Measurements from ENCODE around the gene CACNG6.

CACNG6 gene

DNA sequence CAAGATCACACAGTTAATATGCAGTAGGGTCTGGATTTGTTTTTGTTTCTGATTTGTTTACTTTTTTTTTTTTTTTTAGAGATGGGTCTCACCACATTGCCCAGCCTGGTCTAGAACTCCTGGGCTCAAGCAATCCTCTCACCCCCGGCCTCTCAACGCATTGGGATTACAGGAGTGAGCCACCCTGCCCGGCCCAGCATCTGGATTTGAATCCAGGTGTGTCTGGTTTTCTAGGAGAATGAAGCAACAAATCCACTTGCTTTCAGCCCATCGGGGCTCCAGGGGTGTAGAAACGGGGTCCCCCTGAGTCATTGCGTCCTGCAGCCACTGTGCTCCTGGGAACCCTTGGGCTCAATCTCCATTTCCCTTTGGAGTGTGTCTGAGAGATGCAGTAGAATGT lies 22.1 kb upstream of the CACNG6 start:
- no peak for DNase-seq

DNA sequence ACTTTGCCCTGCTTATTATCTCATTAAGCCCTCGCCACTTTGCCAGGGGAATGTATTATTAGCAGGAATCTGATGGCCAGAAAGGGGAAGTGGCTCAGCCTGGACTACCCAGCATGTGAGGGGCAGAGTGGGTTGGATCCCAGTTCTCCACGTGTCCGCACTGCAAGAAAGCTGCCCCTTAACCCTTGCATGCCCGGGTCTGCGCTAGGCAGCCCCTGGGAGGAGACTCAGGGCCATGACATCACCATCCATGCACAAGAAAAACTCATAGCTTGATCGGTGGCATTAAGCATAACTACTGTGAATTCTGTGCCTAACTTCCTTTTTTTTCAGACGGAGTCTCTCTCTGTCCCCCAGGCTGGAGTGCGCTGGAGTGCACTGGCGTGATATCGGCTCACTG lies 19.8 kb upstream of the CACNG6 start:
- no peak for DNase-seq

GRCh38 chr19:53977429-53977990 lies 13.9 kb upstream of the CACNG6 start:
- DNase-seq: peak; percentile 79

DNA sequence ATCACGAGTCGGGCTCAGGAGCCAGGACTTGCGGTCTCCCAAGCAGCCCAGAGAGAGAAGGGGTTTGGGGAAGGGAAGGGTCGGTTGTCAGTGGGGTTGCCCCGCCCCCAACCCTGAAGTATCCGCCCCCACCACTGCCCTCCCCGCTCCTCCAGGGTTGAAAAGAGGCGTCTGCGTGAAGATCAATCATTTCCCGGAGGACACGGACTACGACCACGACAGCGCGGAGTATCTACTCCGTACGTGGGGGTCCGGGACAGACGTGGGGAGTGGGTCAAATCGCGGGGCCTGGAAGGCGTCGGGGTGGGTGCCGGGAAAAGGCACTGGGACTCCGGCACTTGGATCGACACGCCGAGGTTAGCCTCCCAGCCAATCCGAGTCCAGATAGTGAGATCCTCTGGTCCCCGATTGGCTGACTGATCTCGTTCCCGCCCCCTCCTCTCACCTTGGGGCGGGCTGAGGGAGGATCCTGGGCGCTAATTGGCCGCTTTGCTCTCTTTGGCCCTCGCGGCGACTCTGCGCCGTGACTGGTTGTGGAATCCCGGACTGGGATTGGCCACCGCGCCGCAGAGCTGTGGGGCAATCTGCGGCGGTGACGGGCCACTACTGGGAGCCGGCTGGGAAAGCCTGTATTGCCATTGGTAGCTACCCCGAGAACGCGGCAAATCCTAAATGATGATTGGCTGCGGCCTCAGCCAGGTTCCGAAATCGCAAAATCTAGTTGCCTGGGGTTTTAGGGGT lies 13.3 kb upstream of the CACNG6 start:
- peak; percentile 58 for DNase-seq

DNA sequence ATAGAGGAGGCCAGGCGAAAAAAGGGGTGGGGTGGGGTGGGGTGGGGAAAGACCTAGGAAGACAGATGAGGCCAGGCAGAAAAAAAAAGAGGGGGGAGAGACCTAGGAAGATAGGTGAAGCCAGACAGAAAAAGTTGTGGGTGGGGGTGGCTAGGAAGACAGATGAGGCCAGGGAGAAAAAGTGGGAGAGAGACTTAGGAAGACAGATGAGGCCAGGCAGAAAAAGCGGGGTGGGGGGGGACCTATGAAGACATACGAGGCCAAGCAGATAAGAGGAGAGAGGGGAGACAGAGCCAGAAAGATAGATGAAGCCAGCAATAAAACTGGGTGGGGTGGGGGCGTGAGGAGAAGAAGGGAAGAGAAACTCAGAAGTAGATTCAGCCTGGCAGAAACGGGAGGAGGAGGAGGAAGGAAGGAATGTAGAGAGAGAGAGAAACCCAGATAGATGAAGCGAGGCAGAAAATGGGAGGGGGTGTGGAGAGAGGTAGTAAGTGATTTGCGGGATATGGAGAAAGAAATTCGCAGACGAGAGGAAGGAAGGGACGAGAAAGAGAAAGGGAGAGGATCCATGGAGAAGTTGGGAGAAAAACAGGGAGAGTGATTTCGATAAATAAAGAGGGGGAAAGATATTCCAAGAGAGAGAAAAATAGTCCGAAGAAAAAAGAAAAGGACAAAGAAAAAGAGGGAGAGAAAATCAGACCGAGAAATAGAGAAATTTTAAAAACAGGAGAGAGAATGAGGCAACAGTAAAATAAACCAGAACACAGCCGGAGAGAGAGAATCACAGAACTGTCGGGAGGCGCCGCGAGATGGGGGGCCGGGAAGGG lies 12.2 kb upstream of the CACNG6 start:
- no peak for DNase-seq

- DNase-seq: no peak
These were observed 10.7 kb upstream of the CACNG6 start for GRCh38 chr19:53980539-53981375.

DNA sequence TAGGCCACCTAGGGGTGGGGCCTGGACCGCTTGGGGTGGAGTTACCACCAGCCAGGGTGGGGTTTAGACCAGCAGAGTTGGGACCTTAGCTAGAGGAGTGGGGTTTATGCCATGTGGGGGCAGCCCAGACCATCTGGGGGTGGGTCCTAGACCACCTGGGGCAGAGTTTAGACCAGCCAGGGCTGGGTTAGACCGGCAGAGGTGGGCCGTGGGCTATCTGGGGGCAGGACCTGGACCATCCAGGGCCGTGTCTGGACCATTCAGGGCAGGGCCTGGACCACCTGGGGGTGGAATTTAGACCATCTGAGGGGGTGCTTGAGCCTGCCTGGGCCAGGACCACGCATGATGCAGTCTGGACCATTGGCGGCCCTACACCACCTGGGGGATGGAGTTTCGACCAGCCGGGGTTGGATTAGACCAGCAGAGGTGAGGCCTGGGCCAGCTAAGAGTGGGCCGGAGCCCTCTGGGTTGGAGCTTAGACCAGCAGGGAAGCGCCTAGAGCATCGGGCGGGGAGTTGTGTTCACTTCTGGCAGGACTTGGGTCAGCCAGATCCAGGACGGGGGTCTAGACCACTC lies 10.0 kb upstream of the CACNG6 start:
- DNase-seq: no peak

DNA sequence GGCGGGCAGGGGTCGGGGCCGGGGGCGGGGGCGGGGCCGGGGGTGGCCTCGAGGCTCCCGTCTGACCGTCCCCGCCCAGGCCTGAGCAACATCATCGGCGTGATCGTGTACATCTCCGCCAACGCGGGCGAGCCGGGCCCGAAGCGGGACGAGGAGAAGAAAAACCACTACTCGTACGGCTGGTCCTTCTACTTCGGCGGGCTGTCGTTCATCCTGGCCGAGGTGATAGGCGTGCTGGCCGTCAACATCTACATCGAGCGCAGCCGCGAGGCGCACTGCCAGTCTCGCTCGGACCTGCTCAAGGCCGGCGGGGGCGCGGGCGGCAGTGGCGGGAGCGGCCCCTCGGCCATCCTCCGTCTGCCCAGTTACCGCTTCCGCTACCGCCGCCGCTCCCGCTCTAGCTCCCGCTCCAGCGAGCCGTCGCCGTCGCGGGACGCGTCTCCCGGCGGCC lies 9.4 kb upstream of the CACNG6 start:
- no peak for DNase-seq

GRCh38 chr19:53982611-53983010 lies 8.8 kb upstream of the CACNG6 start:
- DNase-seq: peak; percentile 63

GRCh38 chr19:53983457-53984289 lies 7.8 kb upstream of the CACNG6 start:
- no peak for DNase-seq

GRCh38 chr19:53985863-53986262 lies 5.6 kb upstream of the CACNG6 start:
- DNase-seq: no peak

DNA sequence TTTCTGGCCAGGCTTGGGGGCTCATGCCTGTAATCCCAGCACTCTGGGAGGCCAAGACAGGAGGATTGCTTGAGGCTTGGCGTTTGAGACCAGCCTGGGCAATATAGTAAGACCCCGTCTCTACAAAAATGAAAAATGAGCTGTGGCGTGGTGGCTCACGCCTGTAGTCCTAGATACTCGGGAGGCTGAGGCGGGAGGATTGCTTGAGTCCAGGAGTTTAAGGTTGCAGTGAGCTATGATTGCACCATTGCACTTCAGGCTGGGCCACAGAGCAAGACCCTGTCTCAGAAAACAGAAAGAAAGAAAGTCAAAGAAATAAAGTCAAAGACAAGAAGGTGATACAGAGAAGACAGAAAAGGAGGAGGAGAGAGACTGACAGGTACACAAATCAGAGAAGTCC lies 2.5 kb upstream of the CACNG6 start:
- DNase-seq: no peak

DNA sequence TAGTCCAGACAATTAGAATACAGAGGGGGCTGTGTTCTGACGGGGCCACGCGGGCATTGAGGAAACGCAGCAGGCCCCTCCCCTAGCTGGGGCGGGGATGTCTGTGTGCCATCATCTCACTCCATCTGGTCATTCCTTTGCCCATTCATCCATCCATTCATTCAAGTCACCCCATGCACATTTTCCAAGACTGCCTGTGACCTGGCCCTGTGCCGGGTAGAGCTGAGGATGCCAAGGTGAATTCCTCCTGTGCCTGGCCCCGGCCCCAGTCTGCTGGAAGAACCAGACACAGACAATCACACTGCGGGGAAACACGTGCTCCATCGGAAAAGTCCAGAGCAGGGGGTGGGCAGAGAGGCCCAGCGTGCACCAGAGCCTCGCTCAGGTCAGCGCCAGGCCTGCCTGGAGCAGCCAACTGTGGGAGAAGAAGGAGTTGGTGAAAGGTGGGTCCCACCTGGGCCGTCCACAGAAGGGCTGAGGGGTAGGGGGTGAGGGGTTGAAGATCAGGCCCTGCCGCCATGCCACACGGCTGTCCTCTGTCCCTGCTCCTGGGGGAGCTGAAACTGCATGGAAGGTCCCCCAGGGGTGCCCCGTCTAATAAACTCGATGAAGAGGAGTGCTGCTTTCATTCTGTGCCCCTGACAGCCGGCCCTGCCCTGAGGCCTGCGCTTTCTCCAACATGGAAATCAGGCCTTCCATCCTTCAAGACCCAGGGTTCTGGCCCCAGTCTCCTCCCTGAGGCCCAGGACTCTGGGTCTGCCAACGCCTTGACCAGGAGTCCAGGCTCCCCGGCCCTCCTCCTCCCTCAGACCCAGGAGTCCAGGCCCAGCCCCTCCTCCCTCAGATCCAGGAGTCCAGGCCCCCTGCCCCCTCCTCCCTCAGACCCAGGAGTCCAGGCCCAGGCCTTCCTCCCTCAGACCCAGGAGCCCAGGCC lies 1.6 kb upstream of the CACNG6 start:
- DNase-seq: no peak

- no peak for DNase-seq
These were observed 774 bp downstream of the CACNG6 start for GRCh38 chr19:53992211-53992610.

- no peak for DNase-seq
These were observed 1.4 kb downstream of the CACNG6 start for GRCh38 chr19:53992815-53993214.

DNA sequence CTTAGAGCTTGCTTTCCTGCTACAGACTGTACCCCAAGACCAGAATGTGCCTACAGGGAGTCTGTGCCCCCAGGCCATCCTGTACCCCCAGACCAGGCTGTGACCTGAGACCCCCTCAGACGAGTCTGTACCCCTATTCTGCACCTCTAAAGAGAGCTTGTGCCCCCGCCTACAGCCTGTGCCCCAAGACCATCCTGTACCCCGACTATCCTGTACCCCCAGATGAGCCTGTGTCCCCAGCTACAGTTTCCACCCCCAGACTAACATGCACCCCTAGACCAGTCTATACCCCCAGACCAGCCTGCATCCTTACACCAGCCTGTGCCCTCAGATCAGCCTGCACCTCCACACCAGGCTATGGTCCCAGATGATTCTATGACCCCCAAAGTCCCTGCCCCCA lies 2.0 kb downstream of the CACNG6 start:
- no peak for DNase-seq

DNA sequence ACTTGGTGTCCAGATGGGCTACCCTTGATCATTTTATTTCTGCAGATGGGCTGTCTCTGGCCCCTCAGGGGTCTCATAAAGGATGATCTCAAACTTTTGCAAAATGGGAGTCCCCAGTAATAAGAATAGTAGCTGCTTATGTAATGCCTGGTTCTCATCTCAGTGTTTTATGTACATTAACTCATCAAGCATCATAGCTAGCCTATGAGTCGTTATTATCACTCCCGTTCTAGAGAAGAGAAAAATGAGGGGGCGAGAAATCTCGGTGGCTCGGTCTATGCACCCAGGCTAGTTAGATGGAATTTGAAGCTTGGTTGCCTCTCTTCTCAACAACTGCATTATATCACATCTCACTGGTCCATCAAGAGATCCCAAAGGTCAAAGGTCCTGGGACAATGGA lies 3.4 kb downstream of the CACNG6 start:
- DNase-seq: no peak

DNA sequence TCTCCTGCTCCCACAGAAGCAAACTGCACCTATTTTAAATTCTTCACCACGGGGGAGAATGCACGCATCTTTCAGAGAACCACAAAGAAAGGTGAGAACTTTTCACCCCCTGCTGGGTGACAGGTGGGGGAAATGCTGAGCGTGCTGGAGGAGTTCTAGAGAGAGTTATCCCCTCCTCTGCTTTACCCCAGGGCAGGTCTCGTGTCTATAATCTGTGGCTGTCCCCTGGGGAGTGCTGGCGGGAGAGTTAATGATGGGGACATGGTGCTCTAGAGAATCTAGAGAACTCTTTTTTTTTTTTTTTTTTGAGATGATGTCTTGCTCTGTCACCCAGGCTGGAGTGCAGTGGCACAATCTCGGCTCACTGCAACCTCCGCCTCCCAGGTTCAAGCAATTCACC lies 6.8 kb downstream of the CACNG6 start:
- DNase-seq: no peak

DNA sequence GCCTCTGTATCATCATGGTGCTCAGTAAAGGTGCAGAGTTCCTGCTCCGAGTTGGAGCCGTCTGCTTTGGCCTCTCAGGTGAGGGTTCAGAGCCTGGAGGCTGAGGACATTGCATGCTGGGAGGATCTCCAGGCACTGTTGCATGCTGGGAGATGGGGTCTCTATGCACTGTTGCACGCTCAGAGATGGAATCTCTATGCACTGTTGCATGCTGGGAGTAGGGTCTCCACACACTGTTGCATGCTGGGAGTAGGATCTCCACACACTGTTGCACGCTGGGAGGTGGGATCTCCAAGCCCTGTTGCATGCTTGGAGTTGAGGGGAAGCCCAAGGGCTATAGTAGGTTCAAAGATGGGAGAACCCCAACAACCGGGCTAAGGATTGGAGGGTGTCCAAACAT lies 8.3 kb downstream of the CACNG6 start:
- no peak for DNase-seq

DNA sequence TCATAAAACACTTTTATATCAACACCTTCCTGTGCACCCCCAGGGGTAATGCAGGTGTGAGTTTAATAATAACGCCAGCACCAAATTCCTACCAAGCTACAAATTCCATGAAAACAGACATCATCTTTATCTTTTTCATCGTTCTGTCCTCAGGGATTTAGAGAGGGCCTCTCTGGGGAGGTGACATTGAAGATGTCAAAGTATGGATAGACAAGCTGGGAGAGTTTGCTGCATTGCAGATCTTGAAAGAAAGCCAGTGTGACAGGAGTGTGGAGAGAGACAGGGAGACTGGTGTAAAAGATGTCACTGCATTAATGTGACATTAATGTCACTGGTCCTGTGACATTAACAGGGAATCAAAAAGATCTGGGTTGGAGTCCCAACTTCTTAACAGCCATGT lies 10.1 kb downstream of the CACNG6 start:
- no peak for DNase-seq
